Keratinocyte (primary cell): ENCODE results near the gene CDC40. TPM values are rescaled to one million over a fixed set of nuclear protein-coding genes. Genes with fewer than 3 reads are reported as not detected.

ENCODE experiments used
- DNase-seq: peaks from one replicate; pipeline ENCODE4 v3.0.0-alpha.2; 2011; ENCODE audit warnings: low read depth, missing footprints, low spot score
- FAIRE-seq: peaks from 2 replicates; lab custom pipeline; 2011; peaks lifted over from hg19 to GRCh38; lab: Jason Lieb, UNC
- H2AFZ ChIP-seq: 2 replicates; pipeline ENCODE4 v1.6.0; 2012; ENCODE audit warnings: low read length, control low read depth, inconsistent platforms; ENCODE audit not compliant: control insufficient read depth
- H3K27ac ChIP-seq: 2 replicates; pipeline ENCODE4 v1.5.1; 2011; ENCODE audit warnings: low read length; ENCODE audit not compliant: control insufficient read depth, insufficient read depth
- H3K27me3 ChIP-seq: 3 replicates; pipeline ENCODE4 v1.6.0; 2011; ENCODE audit warnings: low read length; ENCODE audit not compliant: control insufficient read depth, insufficient read depth; ENCODE audit errors: extremely low read depth
- H3K36me3 ChIP-seq, 2 experiments: 2 replicates in 1 of 2; 3 replicates in 1 of 2; pipeline ENCODE4 v1.5.1; 2011; ENCODE audit warnings: low read length in 2 of 2, mild to moderate bottlenecking in 1 of 2; ENCODE audit not compliant: control insufficient read depth in 2 of 2, insufficient read depth in 2 of 2; ENCODE audit errors: extremely low read depth in 1 of 2
- H3K4me1 ChIP-seq: 3 replicates; pipeline ENCODE4 v1.5.1; 2011; ENCODE audit warnings: low read length; ENCODE audit not compliant: control insufficient read depth, insufficient read depth; ENCODE audit errors: extremely low read depth
- H3K4me2 ChIP-seq: 3 replicates; pipeline ENCODE4 v1.6.0; 2011; ENCODE audit warnings: low read depth, low read length; ENCODE audit not compliant: control insufficient read depth, insufficient read depth; ENCODE audit errors: extremely low read depth
- H3K4me3 ChIP-seq, 3 experiments: fragments of 200-600 bp in 1 of 3; sonication (generic) in 1 of 3; 2 replicates in 2 of 3; 3 replicates in 1 of 3; pipeline ENCODE4 v1.5.1; 2011 to 2016; ENCODE audit warnings: low read length in 3 of 3, mild to moderate bottlenecking in 3 of 3, control low read depth in 2 of 3, inconsistent platforms in 1 of 3, low read depth in 1 of 3, mixed read lengths in 1 of 3, mixed run types in 1 of 3, moderate library complexity in 1 of 3; ENCODE audit not compliant: control insufficient read depth in 2 of 3, insufficient read depth in 2 of 3; ENCODE audit errors: extremely low read depth in 1 of 3
- H3K79me2 ChIP-seq: 2 replicates; pipeline ENCODE4 v1.6.0; 2012; ENCODE audit warnings: low read length; ENCODE audit not compliant: control insufficient read depth, insufficient read depth
- H3K9ac ChIP-seq: 3 replicates; pipeline ENCODE4 v1.6.0; 2011; ENCODE audit warnings: low read length; ENCODE audit not compliant: control insufficient read depth, insufficient read depth; ENCODE audit errors: extremely low read depth
- H3K9me1 ChIP-seq: 3 replicates; pipeline ENCODE4 v1.6.0; 2011; ENCODE audit warnings: low read length; ENCODE audit not compliant: control insufficient read depth, insufficient read depth; ENCODE audit errors: extremely low read depth
- H3K9me3 ChIP-seq: 2 replicates; pipeline ENCODE4 v1.5.1; 2012; ENCODE audit warnings: low read depth, low read length; ENCODE audit not compliant: control insufficient read depth
- H4K20me1 ChIP-seq: 3 replicates; pipeline ENCODE4 v1.6.0; 2011; ENCODE audit warnings: low read length; ENCODE audit not compliant: control insufficient read depth, insufficient read depth; ENCODE audit errors: extremely low read depth
- EZH2 ChIP-seq: IDR thresholded peaks from one replicate; pipeline ENCODE4 v1.6.1; 2012; ENCODE audit warnings: inconsistent platforms, mild to moderate bottlenecking, low read length, moderate library complexity
- dilution Hi-C: fragments of 300-500 bp; cut with MboI; formaldehyde crosslinking; loops from one replicate; pipeline ENCODE4 v1.7.0; 2020; ENCODE audit warnings: low sequenced_read_pairs; ENCODE audit not compliant: extremely low pct_ligation_motif_present
- polyA plus RNA-seq, 5 experiments: library from polyadenylated mRNA; depleted of rRNA in 3 of 5; stranded (reverse) in 3 of 5; stranded (forward) in 1 of 5; unstranded in 1 of 5; fragments of >200 nt; gene quantifications; 1 replicate in 1 of 5; 2 replicates in 3 of 5; 3 replicates in 1 of 5; pipeline versions ENCODE4 v1.2.1 to v1.2.3, GENCODE V29; 2011 to 2012; ENCODE audit warnings: missing spikeins in 2 of 5, low read depth in 1 of 5, low replicate concordance in 1 of 5
- TF ChIP-seq, protein P1 (sequence below), 3 experiments: IDR thresholded peaks in 1 of 3; conservative IDR thresholded peaks in 1 of 3; optimal IDR thresholded peaks in 1 of 3; 2 replicates in 2 of 3; 3 replicates in 1 of 3; pipeline versions ENCODE3 to v1.5.1; 2011; ENCODE audit warnings: low read length in 3 of 3, mild to moderate bottlenecking in 3 of 3, moderate library complexity in 2 of 3, control low read depth in 1 of 3, inconsistent platforms in 1 of 3; ENCODE audit not compliant: insufficient read depth in 2 of 3; ENCODE audit errors: extremely low read depth in 1 of 3

CDC40 gene
- polyA plus RNA-seq, 1 donor (not counting 4 experiments of a cell fraction or from before 2014, with no cell fraction given), result 15.8 TPM

DNA sequence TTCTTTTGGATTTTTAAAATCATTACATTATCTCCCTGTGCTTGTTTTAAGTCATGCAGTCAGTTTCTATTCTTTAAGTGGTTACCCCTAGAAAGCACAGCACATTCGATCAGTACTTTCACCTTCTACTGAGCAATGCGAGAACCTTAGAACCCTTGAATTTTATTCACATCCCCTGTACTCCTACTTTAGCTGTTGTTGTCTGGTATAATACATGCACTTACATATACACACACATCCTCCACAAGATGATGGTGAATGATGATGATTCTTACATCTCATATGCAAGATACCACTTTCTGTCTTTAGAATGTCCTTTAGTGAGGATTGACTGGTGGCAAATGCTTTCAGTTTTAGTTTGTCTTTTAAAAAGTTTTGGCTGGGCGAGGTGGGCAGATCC is 5.7 kb downstream of the CDC40 start:
- Histone ChIP-seq H3K9me1 (no peaks in the 10 kb centered on the region), H3K9ac (no peak overlapping the region), H3K36me3 (peaks cover 0 to 3% of the 10 kb centered on the region in 2 experiments), H3K4me2 (no peak overlapping the region), H3K4me1 (peaks cover 21% of the 10 kb centered on the region), H4K20me1 (no peaks in the 10 kb centered on the region), H3K4me3 (no peak overlapping the region), H3K27ac (no peak overlapping the region), H3K9me3 (no peaks in the 10 kb centered on the region), H2AFZ (no peak overlapping the region), H3K27me3 (no peaks in the 10 kb centered on the region), H3K79me2 (peaks cover 82% of the 10 kb centered on the region)
- no peak for TF ChIP-seq EZH2
- TF ChIP-seq, protein P1, sequence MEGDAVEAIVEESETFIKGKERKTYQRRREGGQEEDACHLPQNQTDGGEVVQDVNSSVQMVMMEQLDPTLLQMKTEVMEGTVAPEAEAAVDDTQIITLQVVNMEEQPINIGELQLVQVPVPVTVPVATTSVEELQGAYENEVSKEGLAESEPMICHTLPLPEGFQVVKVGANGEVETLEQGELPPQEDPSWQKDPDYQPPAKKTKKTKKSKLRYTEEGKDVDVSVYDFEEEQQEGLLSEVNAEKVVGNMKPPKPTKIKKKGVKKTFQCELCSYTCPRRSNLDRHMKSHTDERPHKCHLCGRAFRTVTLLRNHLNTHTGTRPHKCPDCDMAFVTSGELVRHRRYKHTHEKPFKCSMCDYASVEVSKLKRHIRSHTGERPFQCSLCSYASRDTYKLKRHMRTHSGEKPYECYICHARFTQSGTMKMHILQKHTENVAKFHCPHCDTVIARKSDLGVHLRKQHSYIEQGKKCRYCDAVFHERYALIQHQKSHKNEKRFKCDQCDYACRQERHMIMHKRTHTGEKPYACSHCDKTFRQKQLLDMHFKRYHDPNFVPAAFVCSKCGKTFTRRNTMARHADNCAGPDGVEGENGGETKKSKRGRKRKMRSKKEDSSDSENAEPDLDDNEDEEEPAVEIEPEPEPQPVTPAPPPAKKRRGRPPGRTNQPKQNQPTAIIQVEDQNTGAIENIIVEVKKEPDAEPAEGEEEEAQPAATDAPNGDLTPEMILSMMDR (optimal IDR thresholded peaks at IDR 0.05 in 1 of 3, IDR thresholded peaks at IDR 0.05 in 1 of 3, conservative IDR thresholded peaks at IDR 0.05 in 1 of 3; ENCODE audit: extremely low read depth in 1 of 3, insufficient read depth in 2 of 3, low read length in 3 of 3), result no peak
- FAIRE-seq (no peak), DNase-seq (no peak)
- dilution Hi-C loops, result no loop called here

GRCh38 chr6:110188791-110189190 is 8.6 kb downstream of the CDC40 start:
- H3K36me3 ChIP-seq, result no peaks in the 10 kb centered on the region
- H3K9me1 ChIP-seq, result no peaks in the 10 kb centered on the region
- H3K4me2 ChIP-seq, result peak overlapping the region; percentile 7
- H3K4me3 ChIP-seq, result no peak overlapping the region
- H4K20me1 ChIP-seq, result no peaks in the 10 kb centered on the region
- H3K27ac ChIP-seq, result no peak overlapping the region
- H3K9me3 ChIP-seq, result no peaks in the 10 kb centered on the region
- DNase-seq, result no peak
- no peaks in the 10 kb centered on the region for H3K4me1 ChIP-seq
- peaks cover 61% of the 10 kb centered on the region for H3K79me2 ChIP-seq
- H3K9ac ChIP-seq, result no peak overlapping the region
- no peak overlapping the region for H2AFZ ChIP-seq
- dilution Hi-C loops, result no loop called here
- no peaks in the 10 kb centered on the region for H3K27me3 ChIP-seq
- no peak for TF ChIP-seq EZH2
- TF ChIP-seq, protein P1 (optimal IDR thresholded peaks at IDR 0.05 in 1 of 3, IDR thresholded peaks at IDR 0.05 in 1 of 3, conservative IDR thresholded peaks at IDR 0.05 in 1 of 3; ENCODE audit: extremely low read depth in 1 of 3, insufficient read depth in 2 of 3, low read length in 3 of 3), result no peak
- FAIRE-seq, result no peak
